NCI-H2107 (cell line): Measurements from ENCODE around the gene SH2D3A.
"Not testable (repeated sequence)": the region's sequence is repeated elsewhere in the genome, so short reads cannot be mapped to it uniquely, and the experiment has no call there.

Source experiments
- DNase-seq: peaks from one replicate; lab custom pipeline; 2025; lab: John Stamatoyannopoulos, UW

The SH2D3A gene

GRCh38 chr19:6788896-6789295 is 21.7 kb upstream of the SH2D3A start:
- no peak for DNase-seq

- DNase-seq = no peak
These were observed 20.2 kb upstream of the SH2D3A start for GRCh38 chr19:6787393-6787792.

- DNase-seq = no peak
These were observed 12.0 kb upstream of the SH2D3A start for GRCh38 chr19:6779206-6779605.

GRCh38 chr19:6778386-6778785 is 11.2 kb upstream of the SH2D3A start:
- DNase-seq = no peak

- no peak for DNase-seq
These were observed 10.2 kb upstream of the SH2D3A start for GRCh38 chr19:6777434-6777833.

- no peak for DNase-seq
These were observed 9.8 kb upstream of the SH2D3A start for GRCh38 chr19:6776999-6777398.

GRCh38 chr19:6776045-6776444 is 8.8 kb upstream of the SH2D3A start:
- DNase-seq = not testable (repeated sequence)

- no peak for DNase-seq
These were observed 7.8 kb upstream of the SH2D3A start for GRCh38 chr19:6774821-6775707.

- no peak for DNase-seq
These were observed 6.2 kb upstream of the SH2D3A start for GRCh38 chr19:6773323-6773931.

GRCh38 chr19:6772866-6773322 is 5.7 kb upstream of the SH2D3A start:
- no peak for DNase-seq

- no peak for DNase-seq
These were observed 5.0 kb upstream of the SH2D3A start, which contains the start of gene VAV1 for GRCh38 chr19:6772028-6772865. Gene VAV1 (plus strand): TSS chr19:6772708. CDS start chr19:6772808, 100 bp downstream.

- not testable (repeated sequence) for DNase-seq
These were observed 4.4 kb upstream of the SH2D3A start for GRCh38 chr19:6771648-6772027.

GRCh38 chr19:6769006-6769619 is 1.9 kb upstream of the SH2D3A start:
- DNase-seq = no peak

- no peak for DNase-seq
These were observed 1.1 kb upstream of the SH2D3A start for GRCh38 chr19:6768236-6768785.

GRCh38 chr19:6767081-6767356 is 216 bp downstream of the SH2D3A start:
- DNase-seq = no peak

GRCh38 chr19:6766357-6767080 is 716 bp downstream of the SH2D3A start:
- DNase-seq = no peak

- DNase-seq = no peak
These were observed 1.4 kb downstream of the SH2D3A start for GRCh38 chr19:6765738-6766356.

GRCh38 chr19:6762253-6762797 is 4.9 kb downstream of the SH2D3A start:
- DNase-seq = not testable (repeated sequence)

GRCh38 chr19:6761053-6761676 is 6.1 kb downstream of the SH2D3A start:
- no peak for DNase-seq

- no peak for DNase-seq
These were observed 6.6 kb downstream of the SH2D3A start for GRCh38 chr19:6760606-6761005.
